ENCODE results near the gene FABP2. TPM values are rescaled to one million over a fixed set of nuclear protein-coding genes. Genes with fewer than 3 reads are reported as not detected.

Gene FABP2
- total and polyA plus RNA-seq, 3 experiments from 2014 or later: not detected

DNA sequence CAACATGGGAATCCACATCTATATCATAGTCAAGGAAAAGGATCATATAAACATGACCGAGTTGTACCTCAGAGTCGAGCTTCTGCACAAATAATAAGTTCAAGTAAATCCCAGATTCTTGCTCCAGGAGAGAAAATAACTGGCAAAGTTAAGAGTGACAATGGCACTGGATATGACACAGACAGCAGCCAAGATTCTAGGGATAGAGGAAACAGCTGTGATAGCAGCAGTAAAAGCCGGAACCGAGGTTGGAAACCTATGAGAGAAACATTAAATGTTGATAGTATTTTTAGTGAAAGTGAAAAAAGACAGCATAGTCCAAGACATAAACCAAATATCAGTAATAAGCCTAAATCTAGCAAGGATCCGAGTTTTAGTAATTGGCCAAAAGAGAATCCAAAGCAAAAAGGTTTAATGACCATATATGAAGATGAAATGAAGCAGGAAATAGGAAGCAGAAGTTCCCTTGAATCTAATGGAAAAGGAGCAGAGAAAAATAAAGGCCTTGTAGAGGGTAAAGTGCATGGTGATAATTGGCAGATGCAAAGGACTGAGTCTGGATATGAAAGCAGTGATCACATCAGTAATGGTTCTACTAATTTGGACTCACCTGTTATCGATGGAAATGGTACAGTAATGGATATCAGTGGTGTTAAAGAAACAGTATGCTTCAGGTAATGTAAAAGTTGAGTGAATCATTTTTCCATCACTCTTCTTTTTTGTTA lies 50.4 kb downstream of the FABP2 start:
- Histone ChIP-seq H3K27ac (ENCODE audit: low read depth, low read length) (no peak overlapping the region), H3K36me3 (ENCODE audit: insufficient read depth, low read length) (peaks cover 8% of the 10 kb centered on the region), H3K4me3 (ENCODE audit: low read length) (no peak overlapping the region), H3K27me3 (ENCODE audit: insufficient read depth, low read length, poor library complexity, severe bottlenecking) (no peaks in the 10 kb centered on the region), H3K9me3 (ENCODE audit: low read length) (no peaks in the 10 kb centered on the region), H3K4me1 (ENCODE audit: insufficient read depth, low read length) (no peaks in the 10 kb centered on the region)
- Mint-ChIP-seq H3K4me3 (no peak overlapping the region), H3K36me3 (peaks cover 11 to 58% (median 20%) of the 10 kb centered on the region in 3 donors), H3K4me1 (no peaks in the 10 kb centered on the region), H3K27me3 (no peaks in the 10 kb centered on the region), H3K27ac (peak overlapping the region in 3 of 8 donors; percentile 7 to 39 (median 21)), H3K9me3 (no peaks in the 10 kb centered on the region)
- ChIA-PET POLR2A (no interaction called here), CTCF (interaction anchor here (1.0 kb wide), 1 partner anchor 229 kb away, joined by 3 read pairs; no protein-coding TSS in a partner anchor)
- DNase-seq: no peak

GRCh38 chr4:119268466-119268865 lies 53.5 kb downstream of the FABP2 start:
- H3K27me3 ChIP-seq (ENCODE audit: insufficient read depth, low read length, poor library complexity, severe bottlenecking): no peaks in the 10 kb centered on the region
- peaks cover 27 to 71% (median 38%) of the 10 kb centered on the region in 3 donors for H3K36me3 Mint-ChIP-seq
- H3K4me1 Mint-ChIP-seq: peaks cover 0 to 5% (median 4%) of the 10 kb centered on the region in 3 donors
- no peaks in the 10 kb centered on the region for H3K9me3 Mint-ChIP-seq
- no peak overlapping the region for H3K4me3 ChIP-seq (ENCODE audit: low read length)
- CTCF ChIA-PET: no interaction called here
- no peak for DNase-seq
- POLR2A ChIA-PET: no interaction called here
- no peaks in the 10 kb centered on the region for H3K9me3 ChIP-seq (ENCODE audit: low read length)
- no peaks in the 10 kb centered on the region for H3K27me3 Mint-ChIP-seq
- no peak overlapping the region for H3K27ac Mint-ChIP-seq
- H3K27ac ChIP-seq (ENCODE audit: low read depth, low read length): no peak overlapping the region
- H3K4me1 ChIP-seq (ENCODE audit: insufficient read depth, low read length): no peaks in the 10 kb centered on the region
- no peak overlapping the region for H3K4me3 Mint-ChIP-seq
- H3K36me3 ChIP-seq (ENCODE audit: insufficient read depth, low read length): peaks cover 8% of the 10 kb centered on the region

Other genes starting within 250 kb of the FABP2 start
- not detected for gene MYOZ2, start 186.3 kb downstream of the FABP2 start, total RNA-seq
- not detected for gene MYOZ2, start 186.3 kb downstream of the FABP2 start, polyA plus RNA-seq
- 10 to 100 TPM in 1 of 2 experiments, 1 to 10 TPM in 1; 9.8 to 10.5 TPM for gene USP53, start 109.4 kb downstream of the FABP2 start, total RNA-seq
- 11.0 TPM for gene USP53, start 109.4 kb downstream of the FABP2 start, polyA plus RNA-seq

Measured in CD8-positive, alpha-beta memory T cell (primary cell).